HG03159 (cell line): Measurements from ENCODE around the gene NEK1.

ENCODE experiments used
- ATAC-seq: cut with Tn5 transposase; IDR thresholded peaks from one replicate; pipeline ENCODE4 v1.9.1; 2021; ENCODE audit warnings: mild to moderate bottlenecking, moderate library complexity; ENCODE audit not compliant: unreplicated experiment

The NEK1 gene

GRCh38 chr4:169372791-169373190 is 239.6 kb downstream of the NEK1 start:
- no peak for ATAC-seq

DNA sequence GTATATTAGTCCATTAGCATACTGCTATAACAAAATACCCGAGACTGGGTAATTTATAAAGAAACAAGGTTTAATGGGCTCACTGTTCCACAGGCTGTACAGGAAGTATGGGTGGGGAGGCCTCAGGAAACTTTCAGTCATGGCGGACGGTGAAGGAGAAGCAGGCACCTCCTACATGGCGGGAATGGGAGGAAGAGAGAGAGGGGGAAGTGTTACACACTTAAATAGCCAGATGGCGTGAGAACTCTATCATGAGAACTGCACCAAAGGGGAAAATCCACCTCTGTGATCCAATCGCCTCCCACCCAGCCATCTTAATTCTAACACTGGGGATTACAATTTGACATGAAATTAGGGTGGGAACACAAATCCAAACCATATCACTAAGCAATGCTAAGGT is 242.7 kb downstream of the NEK1 start:
- ATAC-seq = no peak

- no peak for ATAC-seq
These were observed 244.6 kb downstream of the NEK1 start for GRCh38 chr4:169367826-169368225.

DNA sequence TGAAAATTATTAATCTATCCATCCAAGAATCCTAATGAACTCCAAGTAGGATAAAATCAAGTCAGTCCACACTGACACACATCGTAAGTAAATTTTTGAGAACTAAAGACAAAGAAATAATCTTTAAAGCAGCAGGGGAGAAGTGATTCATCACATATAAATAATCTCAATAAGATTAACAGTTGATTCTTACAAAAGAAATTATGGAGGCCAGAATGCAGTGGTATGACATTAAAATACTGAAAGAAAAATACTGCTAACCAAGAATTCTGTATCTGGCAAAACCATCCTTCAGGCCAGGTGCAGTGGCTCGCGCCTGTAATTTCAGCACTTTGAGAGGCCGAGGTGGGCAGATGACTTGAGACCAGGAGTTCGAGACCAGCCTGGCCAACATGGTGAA is 245.6 kb downstream of the NEK1 start:
- no peak for ATAC-seq

DNA sequence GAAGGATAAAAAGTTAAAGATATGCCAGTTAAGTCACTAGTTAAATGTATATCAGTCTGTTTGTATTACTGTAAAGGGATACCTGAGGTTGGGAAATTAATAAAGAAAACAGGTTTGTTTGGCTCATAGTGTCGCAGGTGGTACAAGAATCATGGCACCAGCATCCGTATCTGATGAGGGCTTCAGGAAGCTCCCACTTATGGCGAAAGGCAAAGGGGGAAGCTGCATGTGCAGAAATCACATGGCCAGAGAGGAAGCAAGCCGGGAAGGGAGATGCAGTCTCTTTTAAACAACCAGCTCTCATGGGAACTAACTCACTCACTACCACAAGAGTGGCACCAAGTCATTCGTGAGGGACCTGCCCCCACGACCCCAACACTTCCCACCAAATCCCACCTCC is 249.8 kb downstream of the NEK1 start:
- no peak for ATAC-seq

- ATAC-seq = no peak
These were observed 250.6 kb downstream of the NEK1 start for GRCh38 chr4:169361756-169362155.

DNA sequence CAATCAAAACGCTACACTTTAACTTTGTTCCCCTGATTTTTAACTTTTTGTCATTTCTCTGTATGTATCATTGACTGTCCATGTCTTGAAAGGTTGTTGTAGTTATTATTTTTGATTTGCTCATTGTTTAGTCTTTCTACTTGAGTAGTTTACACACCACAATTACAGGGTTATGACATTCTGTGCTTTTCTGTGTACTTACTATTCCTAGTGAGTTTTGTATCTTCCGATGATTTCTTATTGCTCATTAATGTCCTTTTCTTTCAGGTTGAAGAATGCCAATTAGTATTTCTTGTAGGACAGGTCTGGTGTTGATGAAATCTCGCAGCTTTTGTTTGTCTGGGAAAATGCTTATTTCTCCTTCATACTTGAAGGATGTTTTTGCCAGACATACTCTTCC is 252.4 kb downstream of the NEK1 start:
- ATAC-seq = no peak

DNA sequence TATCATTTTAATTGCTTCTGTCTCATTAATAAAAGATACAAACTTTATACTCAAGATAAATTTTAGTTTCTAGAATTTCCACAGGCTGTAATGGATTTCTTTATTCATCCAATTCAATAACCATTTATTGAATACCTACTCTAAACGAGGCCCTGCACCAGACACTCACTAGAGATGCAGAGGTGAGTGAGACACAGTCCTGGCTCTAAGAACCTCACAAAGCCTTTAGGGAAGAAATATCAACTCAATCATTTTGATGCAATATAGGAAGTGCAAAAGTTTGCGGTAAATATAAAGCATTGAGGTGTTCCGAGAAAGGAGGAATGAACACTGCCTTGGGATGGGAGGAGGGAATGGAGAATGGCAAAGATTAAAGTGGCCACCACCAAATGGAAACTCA is 260.0 kb downstream of the NEK1 start:
- ATAC-seq = no peak

- no peak for ATAC-seq
These were observed 260.5 kb downstream of the NEK1 start for GRCh38 chr4:169351872-169352271.

GRCh38 chr4:169348541-169348940 is 263.8 kb downstream of the NEK1 start:
- no peak for ATAC-seq

- ATAC-seq = no peak
These were observed 265.5 kb downstream of the NEK1 start for GRCh38 chr4:169346840-169347239.

DNA sequence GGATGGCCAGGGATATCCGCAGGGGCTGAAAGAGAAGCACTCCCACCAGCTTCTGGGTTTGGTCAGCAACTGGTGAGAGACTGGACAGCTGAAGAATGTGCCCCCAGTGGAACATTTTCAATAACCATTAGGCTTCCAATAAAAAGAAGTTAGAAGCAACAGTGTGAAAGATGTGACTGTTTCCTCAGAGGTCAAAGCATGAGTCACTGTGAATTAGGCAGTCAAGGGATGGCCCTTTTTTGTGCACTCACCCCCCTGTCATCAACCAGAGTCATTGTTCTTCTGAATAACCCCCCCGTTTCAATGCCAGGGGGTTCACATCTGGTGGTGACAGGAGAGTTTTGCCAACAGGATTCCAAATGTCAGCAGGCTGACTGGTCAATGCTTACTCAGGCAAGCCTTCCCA is 267.1 kb downstream of the NEK1 start:
- no peak for ATAC-seq
